ENCODE measurements around the gene PTPRN2. TPM values are rescaled to one million over a fixed set of nuclear protein-coding genes. Genes with fewer than 3 reads are reported as not detected.

The PTPRN2 gene
- polyA plus RNA-seq, 1 of the 3 experiments (the other 2 are of a cell fraction), result 4.0 TPM

DNA sequence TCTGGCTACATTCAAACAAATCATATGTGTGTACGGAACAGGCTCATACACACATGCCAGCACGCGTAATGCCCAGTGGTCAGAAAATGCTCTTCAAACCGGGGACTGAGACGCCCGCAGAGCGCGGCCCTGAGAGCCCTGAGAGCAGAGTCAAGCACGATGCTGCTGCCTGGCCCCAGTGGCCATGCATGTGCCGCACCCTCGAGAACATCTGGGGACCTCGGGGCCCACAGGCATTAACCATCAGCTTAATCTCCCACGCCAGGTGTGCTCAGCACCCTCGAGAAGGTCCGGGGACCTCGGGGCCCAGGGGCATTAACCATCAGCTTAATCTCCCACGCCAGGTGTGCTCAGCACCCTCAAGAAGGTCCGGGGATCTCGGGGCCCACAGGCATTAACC, 163.1 kb downstream of the PTPRN2 start:
- no peaks in the 10 kb centered on the region for H3K79me2 ChIP-seq (ENCODE audit: insufficient read depth)
- H3K9ac ChIP-seq, result no peak overlapping the region
- no peaks in the 10 kb centered on the region for H3K27me3 ChIP-seq (ENCODE audit: insufficient read depth)
- DNase-seq, result no peak
- H3F3A ChIP-seq (replicated peaks; ENCODE audit: insufficient read depth), result no peaks in the 10 kb centered on the region
- ChIA-PET POLR2A (no interaction called here), CTCF (interaction anchor here (1.3 to 6.2 kb wide), 2 partner anchors 15 to 553 kb away, joined by 4 to 42 read pairs; no protein-coding TSS in a partner anchor)
- H3K4me2 ChIP-seq, result no peak overlapping the region
- H3K36me3 ChIP-seq (replicated peaks in 1 of 2; ENCODE audit: control insufficient read depth in 1 of 2, insufficient read depth in 2 of 2, low read length in 1 of 2), result no peaks in the 10 kb centered on the region
- TF ChIP-seq POLR2AphosphoS5 (IDR thresholded peaks at IDR 0.05; ENCODE audit: low read depth, low read length) (no peak), RAD21 (IDR thresholded peaks at IDR 0.05; ENCODE audit: low read length) (no peak), GATA2 (CRISPR knock-in tag; IDR thresholded peaks at IDR 0.05) (no peak), CHD2 (IDR thresholded peaks at IDR 0.05; ENCODE audit: low read length, partially characterized antibody) (no peak), NFIC (IDR thresholded peaks at IDR 0.05; ENCODE audit: borderline replicate concordance) (no peak), RXRA (IDR thresholded peaks at IDR 0.05; ENCODE audit: borderline replicate concordance, low read depth) (no peak), MXI1 (IDR thresholded peaks at IDR 0.05; ENCODE audit: low read depth, low read length) (no peak), YY1 (IDR thresholded peaks at IDR 0.05; ENCODE audit: low read depth) (no peak), FOXM1 (IDR thresholded peaks at IDR 0.05; ENCODE audit: low read depth) (no peak), TEAD4 (IDR thresholded peaks at IDR 0.05; ENCODE audit: borderline replicate concordance, insufficient read depth) (no peak), EP300 (IDR thresholded peaks at IDR 0.05; ENCODE audit: borderline replicate concordance in 1 of 2, low read depth in 1 of 2, low read length in 1 of 2) (no peak), JUND (IDR thresholded peaks at IDR 0.05) (no peak), TCF12 (IDR thresholded peaks at IDR 0.05) (no peak)
- TF ChIP-seq, protein P1, sequence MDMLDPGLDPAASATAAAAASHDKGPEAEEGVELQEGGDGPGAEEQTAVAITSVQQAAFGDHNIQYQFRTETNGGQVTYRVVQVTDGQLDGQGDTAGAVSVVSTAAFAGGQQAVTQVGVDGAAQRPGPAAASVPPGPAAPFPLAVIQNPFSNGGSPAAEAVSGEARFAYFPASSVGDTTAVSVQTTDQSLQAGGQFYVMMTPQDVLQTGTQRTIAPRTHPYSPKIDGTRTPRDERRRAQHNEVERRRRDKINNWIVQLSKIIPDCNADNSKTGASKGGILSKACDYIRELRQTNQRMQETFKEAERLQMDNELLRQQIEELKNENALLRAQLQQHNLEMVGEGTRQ (IDR thresholded peaks at IDR 0.05; ENCODE audit: borderline replicate concordance, low read depth, low read length), result no peak
- TF ChIP-seq, protein P2, sequence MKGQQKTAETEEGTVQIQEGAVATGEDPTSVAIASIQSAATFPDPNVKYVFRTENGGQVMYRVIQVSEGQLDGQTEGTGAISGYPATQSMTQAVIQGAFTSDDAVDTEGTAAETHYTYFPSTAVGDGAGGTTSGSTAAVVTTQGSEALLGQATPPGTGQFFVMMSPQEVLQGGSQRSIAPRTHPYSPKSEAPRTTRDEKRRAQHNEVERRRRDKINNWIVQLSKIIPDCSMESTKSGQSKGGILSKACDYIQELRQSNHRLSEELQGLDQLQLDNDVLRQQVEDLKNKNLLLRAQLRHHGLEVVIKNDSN (IDR thresholded peaks at IDR 0.05; ENCODE audit: borderline replicate concordance, low read depth), result no peak
- TF ChIP-seq, protein P3, sequence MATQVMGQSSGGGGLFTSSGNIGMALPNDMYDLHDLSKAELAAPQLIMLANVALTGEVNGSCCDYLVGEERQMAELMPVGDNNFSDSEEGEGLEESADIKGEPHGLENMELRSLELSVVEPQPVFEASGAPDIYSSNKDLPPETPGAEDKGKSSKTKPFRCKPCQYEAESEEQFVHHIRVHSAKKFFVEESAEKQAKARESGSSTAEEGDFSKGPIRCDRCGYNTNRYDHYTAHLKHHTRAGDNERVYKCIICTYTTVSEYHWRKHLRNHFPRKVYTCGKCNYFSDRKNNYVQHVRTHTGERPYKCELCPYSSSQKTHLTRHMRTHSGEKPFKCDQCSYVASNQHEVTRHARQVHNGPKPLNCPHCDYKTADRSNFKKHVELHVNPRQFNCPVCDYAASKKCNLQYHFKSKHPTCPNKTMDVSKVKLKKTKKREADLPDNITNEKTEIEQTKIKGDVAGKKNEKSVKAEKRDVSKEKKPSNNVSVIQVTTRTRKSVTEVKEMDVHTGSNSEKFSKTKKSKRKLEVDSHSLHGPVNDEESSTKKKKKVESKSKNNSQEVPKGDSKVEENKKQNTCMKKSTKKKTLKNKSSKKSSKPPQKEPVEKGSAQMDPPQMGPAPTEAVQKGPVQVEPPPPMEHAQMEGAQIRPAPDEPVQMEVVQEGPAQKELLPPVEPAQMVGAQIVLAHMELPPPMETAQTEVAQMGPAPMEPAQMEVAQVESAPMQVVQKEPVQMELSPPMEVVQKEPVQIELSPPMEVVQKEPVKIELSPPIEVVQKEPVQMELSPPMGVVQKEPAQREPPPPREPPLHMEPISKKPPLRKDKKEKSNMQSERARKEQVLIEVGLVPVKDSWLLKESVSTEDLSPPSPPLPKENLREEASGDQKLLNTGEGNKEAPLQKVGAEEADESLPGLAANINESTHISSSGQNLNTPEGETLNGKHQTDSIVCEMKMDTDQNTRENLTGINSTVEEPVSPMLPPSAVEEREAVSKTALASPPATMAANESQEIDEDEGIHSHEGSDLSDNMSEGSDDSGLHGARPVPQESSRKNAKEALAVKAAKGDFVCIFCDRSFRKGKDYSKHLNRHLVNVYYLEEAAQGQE (IDR thresholded peaks at IDR 0.05; ENCODE audit: low read depth, low read length), result no peak
- TF ChIP-seq, protein P4, sequence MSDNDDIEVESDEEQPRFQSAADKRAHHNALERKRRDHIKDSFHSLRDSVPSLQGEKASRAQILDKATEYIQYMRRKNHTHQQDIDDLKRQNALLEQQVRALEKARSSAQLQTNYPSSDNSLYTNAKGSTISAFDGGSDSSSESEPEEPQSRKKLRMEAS (IDR thresholded peaks at IDR 0.05; ENCODE audit: low read depth), result no peak
- TF ChIP-seq, protein P5, sequence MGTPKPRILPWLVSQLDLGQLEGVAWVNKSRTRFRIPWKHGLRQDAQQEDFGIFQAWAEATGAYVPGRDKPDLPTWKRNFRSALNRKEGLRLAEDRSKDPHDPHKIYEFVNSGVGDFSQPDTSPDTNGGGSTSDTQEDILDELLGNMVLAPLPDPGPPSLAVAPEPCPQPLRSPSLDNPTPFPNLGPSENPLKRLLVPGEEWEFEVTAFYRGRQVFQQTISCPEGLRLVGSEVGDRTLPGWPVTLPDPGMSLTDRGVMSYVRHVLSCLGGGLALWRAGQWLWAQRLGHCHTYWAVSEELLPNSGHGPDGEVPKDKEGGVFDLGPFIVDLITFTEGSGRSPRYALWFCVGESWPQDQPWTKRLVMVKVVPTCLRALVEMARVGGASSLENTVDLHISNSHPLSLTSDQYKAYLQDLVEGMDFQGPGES (IDR thresholded peaks at IDR 0.05; ENCODE audit: low read depth, low read length), result no peak
- no peak overlapping the region for H2AFZ ChIP-seq (ENCODE audit: low read depth)
- no peaks in the 10 kb centered on the region for H3K9me2 ChIP-seq
- H3K9me3 ChIP-seq, result peaks cover 6% of the 10 kb centered on the region; the same call in 1 of the 2 replicates
- H4K20me1 ChIP-seq (ENCODE audit: insufficient read depth), result no peaks in the 10 kb centered on the region
- H3K4me3 ChIP-seq (ENCODE audit: low read depth in 2 of 2, low read length in 1 of 2), result no peak overlapping the region
- 59% methylated on average over 19 of the region's 19 CpGs for WGBS (ENCODE audit: low lambda C conversion rate)
- peaks cover 0 to 33% of the 10 kb centered on the region in 2 experiments; a peak in 2 of 4 replicates for H3K4me1 ChIP-seq (ENCODE audit: control insufficient read depth in 1 of 2, insufficient read depth in 2 of 2, low read depth in 1 of 2, low read length in 1 of 2)
- no peak overlapping the region for H3K27ac ChIP-seq (ENCODE audit: low read depth in 2 of 2, low read length in 1 of 2)
